DMS153 treated with DMSO at 0.1 percent for 48 hours (cell line): ENCODE data around the gene CD248.
"Not testable (repeated sequence)": the region's sequence is repeated elsewhere in the genome, so short reads cannot be mapped to it uniquely, and the experiment has no call there.

Experiments
- DNase-seq: peaks from one replicate; lab custom pipeline; 2025; ENCODE audit not compliant: unreplicated experiment; lab: John Stamatoyannopoulos, UW

Gene CD248

GRCh38 chr11:66329165-66329673 lies 12.4 kb upstream of the CD248 start:
- no peak for DNase-seq

DNA sequence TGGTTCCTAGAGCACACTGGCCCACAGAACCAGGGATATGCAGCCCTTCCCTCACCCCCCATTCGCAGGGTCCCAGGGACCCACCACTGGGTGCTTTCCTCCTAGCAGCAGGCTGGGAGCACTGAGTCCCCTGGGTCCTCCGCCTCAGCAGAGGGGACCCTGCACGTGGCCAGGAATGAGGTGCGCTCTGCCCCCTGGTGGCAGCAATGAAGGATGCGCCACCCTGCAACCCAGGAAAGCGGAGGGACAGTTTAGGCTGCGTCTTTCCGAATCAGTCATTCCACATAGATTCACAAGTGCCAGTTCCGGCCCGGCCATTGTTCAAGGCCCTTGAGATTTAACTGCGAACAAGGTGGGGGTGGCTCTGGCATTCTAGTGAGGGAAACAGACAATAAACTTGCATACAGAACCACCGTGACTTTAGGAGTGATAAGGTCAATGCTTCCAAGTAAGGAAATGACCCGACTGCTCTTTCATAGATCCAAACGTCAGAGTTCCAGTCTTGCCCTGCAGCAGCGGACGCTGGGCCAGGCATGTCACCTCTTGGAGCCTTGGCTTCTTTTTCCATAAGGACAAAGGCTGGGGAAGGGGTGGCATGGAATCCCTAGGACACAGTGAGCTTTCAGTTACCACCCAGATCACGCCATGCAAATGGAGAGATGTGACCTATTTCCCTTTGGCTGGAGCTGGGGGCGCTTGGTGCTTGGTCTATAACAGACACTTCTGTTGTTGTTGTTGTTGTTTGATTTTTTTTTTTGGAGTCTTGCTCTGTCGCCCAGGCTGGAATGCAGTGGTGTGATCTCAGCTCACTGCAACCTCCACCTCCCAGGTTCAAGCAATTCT lies 11.7 kb upstream of the CD248 start:
- peak; percentile 71 for DNase-seq

DNA sequence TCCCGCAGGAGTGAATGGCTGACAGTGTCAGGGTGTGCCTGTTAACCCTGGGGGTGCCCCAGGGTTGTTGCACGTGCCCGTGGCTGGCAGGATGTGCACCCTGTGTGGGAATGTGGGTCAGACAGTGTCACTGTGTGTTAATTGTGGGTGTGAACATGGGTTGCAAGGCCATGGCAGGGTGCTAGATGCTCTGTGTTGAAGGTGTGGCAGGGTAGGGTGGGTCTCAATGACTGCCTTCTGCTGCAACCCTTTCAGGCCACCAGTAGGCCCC lies 11.1 kb upstream of the CD248 start:
- DNase-seq: no peak

- no peak for DNase-seq
These were observed 10.6 kb upstream of the CD248 start for GRCh38 chr11:66327171-66328030.

GRCh38 chr11:66326261-66327111 lies 9.6 kb upstream of the CD248 start:
- DNase-seq: no peak

DNA sequence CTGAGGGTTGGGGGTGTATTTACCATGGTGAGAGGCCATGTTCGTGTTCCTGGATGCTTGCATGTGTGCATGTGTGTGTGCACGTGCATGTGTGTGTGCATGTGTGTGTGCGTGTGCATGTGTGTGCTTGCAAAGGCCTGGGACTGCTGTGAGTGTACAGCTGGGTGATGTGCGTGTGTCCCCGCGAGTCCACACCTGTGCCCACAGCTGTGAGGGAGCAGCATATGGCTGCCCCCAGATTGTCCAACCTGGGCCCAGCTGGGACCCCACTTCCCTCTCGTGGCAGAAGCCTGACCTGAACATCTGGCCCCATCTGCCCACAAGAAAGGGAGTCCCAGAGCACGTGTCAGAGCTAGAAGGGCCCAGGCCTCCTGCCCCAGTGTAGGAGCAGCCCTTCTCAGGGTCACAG lies 8.4 kb upstream of the CD248 start:
- DNase-seq: no peak

DNA sequence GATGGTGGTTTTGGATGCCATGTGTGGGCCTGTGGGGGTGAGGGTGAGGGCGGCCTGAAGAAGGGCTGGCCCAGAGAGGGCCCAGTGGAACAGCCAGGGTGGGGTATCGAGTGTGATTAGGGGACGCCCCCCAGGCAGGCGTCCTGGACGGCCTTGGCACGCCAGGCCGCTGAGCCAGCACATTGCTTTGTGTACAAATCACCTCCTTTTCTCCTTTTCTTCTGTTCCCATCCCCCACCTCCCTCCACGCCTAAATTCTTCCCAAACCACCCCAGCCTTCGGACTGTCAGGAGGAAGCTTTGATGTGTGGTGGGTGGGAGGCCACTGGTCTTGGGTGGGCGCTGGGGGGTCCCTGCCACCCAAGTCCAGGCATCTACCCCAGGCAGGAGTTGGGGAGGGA lies 7.8 kb upstream of the CD248 start:
- no peak for DNase-seq

GRCh38 chr11:66323684-66324083 lies 6.8 kb upstream of the CD248 start:
- no peak for DNase-seq

GRCh38 chr11:66322732-66323427 lies 6.0 kb upstream of the CD248 start:
- DNase-seq: no peak

DNA sequence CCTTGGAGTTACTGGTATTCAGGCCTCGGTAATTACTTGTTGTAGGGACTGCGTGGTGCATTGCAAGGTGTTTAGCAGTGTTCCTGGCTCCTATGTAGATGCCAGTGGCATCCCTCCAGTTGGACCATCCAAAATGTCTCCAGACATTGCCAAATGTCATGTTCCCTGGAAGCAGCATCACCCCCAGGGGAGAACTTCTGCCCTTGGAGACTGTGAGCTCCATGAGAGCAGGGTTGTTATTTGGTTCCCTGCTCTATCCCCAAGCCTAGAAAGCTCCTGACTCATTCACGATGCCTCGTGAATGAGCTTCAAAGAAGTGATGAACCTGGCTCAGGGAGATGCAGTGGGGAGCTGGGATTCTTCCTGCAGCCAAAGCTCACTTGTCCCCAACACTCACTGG lies 4.8 kb upstream of the CD248 start:
- DNase-seq: no peak

DNA sequence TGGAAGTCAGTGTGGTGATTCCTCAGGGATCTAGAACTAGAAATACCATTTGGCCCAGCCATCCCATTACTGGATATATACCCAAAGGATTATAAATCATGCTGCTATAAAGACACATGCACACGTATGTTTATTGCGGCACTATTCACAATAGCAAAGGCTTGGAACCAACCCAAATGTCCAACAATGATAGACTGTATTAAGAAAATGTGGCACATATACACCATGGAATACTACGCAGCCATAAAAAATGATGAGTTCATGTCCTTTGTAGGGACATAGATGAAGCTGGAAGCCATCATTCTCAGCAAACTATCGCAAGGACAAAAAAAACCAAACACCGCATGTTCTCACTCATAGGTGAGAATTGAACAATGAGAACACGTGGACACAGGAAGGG lies 3.9 kb upstream of the CD248 start:
- DNase-seq: not testable (repeated sequence)

DNA sequence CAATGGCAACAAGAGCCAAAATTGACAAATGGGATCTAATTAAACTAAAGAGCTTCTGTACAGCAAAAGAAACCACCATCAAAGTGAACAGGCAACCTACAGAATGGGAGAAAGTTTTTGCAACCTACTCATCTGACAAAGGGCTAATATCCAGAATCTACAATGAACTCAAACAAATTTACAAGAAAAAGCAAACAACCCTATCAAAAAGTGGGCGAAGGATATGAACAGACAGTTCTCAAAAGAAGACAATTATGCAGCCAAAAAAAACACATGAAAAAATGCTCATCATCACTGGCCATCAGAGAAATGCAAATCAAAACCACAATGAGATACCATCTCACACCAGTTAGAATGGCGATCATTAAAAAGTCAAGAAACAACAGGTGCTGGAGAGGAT lies 3.4 kb upstream of the CD248 start:
- DNase-seq: not testable (repeated sequence)

DNA sequence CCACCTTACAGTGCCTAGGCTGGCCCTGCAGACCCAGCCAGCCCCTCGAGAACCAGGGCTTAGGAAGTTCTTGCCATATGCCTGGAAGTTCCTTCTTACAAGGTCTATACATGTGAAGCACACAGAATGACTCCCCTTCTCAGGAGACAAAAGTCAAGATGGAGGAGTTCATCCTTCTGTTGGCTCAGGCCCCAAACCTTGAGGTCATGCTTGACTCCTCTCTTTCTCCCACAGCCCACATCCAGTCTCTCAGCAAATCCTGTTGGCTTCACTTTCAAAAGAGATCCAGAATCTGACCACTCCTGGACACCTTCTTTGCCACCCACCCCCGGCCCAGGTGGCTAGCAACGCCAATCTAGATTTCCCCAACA lies 1.7 kb upstream of the CD248 start:
- no peak for DNase-seq

DNA sequence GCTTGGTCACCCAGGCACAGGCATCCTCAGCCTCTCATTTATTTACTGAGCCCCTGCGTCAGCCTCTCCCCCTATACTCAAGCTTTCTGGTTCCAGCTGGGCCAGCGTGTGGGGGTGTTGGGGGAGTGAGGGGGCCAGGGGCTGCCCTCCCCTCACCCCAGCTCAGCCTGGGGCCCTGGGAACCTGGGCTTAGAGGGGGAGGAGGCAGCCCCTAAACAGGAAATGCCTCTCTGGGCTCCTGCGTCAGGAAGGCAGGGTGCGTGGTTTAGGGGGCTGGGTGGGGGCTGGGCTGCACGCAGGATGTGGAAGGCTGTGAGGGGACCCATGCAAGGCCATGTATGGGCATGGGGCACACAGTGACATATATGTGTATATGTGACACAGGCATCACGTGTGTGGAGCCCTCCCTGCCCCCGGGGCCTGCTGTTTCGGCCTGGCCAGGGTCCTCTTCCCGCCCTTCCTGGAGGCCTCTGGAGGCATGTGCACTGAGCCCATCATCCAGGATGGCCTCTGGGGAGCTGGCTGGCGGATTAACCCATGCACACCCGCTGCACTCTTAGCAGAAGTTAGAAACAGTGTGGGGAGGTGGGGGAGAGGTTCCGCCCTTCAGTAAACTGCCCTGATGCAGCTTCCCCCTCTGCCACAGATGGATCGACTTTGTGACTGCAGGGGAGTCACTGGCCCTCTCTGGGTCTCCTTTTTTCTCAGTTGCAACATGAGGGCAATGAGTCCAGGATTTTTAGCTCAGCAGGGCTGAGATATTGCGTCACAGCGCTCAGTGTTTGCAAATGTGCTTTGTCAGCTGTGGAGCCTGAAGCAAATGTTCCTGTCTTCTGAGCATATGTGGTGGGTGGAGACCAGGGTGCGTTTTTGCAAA lies 1.1 kb upstream of the CD248 start:
- DNase-seq: no peak

DNA sequence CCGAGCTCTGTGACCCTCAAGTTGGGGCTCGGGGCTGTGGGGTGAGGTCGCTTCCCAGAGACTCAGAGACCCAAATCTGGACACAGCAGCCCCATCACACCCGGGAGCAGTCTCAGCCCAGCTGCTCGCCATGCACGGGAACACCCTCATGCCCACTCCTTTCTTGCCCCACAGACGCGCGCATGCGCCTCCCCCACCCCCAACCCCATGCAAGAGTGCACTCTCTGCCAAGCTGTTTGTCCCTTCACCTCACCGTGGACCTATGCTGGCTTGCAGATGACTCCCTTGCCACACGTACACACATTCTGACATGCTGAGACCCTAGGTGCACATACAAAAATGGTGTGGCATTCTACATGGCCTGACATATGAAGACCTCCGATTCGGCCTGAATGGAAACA lies 478 bp upstream of the CD248 start:
- DNase-seq: no peak

DNA sequence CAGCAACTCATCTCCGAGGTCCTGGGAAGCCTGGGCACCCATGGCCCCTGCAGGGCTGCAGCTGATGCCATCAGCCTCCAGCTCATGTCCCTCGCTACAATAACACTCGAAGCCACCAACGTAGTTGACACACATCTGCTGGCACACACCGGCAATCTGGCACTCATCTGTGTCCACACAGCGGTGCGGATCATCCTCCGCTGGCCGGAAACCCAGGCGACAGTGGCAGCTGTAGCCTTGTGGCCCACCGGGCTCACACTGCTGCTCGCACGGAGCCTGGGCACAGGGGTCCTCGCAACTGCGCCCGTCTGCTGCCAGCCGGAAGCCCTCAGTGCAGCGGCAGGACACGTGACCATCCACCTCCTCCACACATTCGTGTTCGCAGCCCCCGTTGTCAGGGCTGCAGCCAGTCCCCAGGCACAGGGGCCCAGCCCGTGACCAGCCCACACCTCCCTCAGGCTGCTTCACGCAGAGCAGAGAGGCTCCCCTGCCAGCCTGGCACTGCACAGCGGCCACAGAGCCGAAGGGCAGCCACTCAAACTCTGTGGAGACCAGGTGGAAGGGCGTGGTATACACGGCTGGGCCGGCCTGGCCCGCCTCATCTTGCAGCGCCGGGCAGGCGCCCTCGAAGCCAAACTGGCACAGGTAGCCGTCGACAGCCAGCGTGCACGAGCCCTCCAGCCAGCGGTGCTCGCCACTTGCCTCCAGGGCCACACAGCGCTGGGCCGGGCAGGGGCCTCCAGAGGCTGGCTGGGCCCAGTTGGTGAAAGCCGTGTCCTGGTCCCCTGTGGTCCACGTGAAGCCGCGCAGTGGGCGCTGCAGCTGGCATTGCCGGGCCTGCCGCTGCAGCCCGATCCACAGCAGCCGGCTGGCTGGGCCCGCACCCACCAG lies 678 bp downstream of the CD248 start:
- no peak for DNase-seq

GRCh38 chr11:66315498-66315885 lies 1.4 kb downstream of the CD248 start:
- DNase-seq: no peak

DNA sequence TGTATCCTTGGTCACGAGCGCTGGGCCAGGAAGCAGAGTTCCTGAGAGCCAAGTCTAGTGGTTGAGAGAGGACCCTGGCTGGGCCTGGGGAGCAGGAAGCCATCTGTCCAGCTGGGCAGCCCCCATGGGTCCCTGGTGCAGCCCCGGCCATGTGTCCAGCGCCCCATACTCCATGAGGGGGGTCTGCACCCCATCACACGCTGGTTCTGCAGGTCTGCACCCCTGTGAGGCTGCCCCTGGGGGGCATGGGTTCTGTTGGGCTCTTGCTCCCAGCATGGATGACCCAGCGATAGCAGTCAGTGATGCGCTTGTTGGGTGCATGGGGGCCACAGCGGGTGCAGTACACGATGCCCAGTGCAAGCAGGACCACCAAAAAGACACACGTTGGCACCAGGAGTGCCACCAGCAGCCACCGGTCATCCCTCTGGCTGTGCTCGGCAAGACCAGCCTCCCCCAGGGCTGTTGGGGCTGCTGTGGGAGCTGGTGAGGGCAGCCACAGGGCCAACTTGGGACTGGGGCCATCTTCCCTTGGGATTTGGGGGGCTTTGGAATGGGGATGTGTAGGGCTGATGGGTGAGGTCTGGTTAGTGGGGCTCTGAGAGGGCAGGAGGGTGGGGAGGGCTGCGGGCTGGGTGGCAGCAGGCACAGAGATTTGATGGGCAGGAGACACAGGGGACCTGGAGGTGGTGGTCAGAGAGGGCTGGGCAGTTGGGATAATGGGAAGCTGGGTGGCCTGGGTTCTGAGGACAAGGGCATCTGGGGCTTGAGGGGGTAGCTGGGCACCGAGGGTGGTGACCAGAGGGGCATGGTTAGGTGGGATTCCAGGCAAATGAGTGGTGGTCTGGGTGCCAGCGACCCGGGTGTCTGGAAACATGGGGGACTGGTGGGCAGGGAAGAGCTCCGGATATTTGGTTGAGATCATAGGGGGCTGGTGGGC lies 2.0 kb downstream of the CD248 start:
- DNase-seq: no peak
